H1 (cell line): ENCODE data around the gene IL21R. TPM values are rescaled to one million over a fixed set of nuclear protein-coding genes. Genes with fewer than 3 reads are reported as not detected.

Experiments
- CTCF ChIA-PET: fragments of 300-600 bp; sonication (Branson Sonifier 250); formaldehyde crosslinking; loops from one replicate; lab custom pipeline; 2021; ENCODE audit not compliant: partially characterized antibody; lab: Charles Lee
- POLR2A ChIA-PET: fragments of 300-600 bp; sonication (Branson Sonifier 250); formaldehyde crosslinking; loops from one replicate; lab custom pipeline; 2021; ENCODE audit warnings: inconsistent platforms; ENCODE audit not compliant: partially characterized antibody; lab: Charles Lee
- DNase-seq, 2 experiments: peaks; one replicate each; pipeline versions ENCODE4 v3.0.0 to v3.0.0-alpha.2; 2010 to 2022; ENCODE audit warnings: low spot score in 2 of 2, low read depth in 1 of 2, mixed read lengths in 1 of 2
- FAIRE-seq: peaks from 2 replicates; lab custom pipeline; 2011; peaks lifted over from hg19 to GRCh38; lab: Jason Lieb, UNC
- H2AFZ ChIP-seq: 2 replicates; pipeline ENCODE4 v1.8.1; 2012; ENCODE audit warnings: low read length, inconsistent platforms
- H2AK5ac ChIP-seq: 2 replicates; pipeline ENCODE4 v1.6.1; 2013; ENCODE audit warnings: low read depth, low read length
- H2BK120ac ChIP-seq: replicated peaks from 2 replicates; pipeline ENCODE3; 2013; ENCODE audit warnings: low read depth, low read length, inconsistent platforms
- H2BK12ac ChIP-seq: 2 replicates; pipeline ENCODE4 v1.6.1; 2013; ENCODE audit warnings: low read depth, low read length
- H2BK15ac ChIP-seq: 2 replicates; pipeline ENCODE4 v1.6.1; 2013; ENCODE audit warnings: low read length
- H2BK20ac ChIP-seq: 2 replicates; pipeline ENCODE4 v1.6.1; 2013; ENCODE audit warnings: low read length
- H2BK5ac ChIP-seq: 2 replicates; pipeline ENCODE4 v1.6.1; 2013; ENCODE audit warnings: low read depth, low read length
- H3K14ac ChIP-seq: 2 replicates; pipeline ENCODE4 v1.6.1; 2013; ENCODE audit warnings: inconsistent platforms; ENCODE audit not compliant: insufficient read length
- H3K18ac ChIP-seq: 2 replicates; pipeline ENCODE4 v1.6.1; 2013; ENCODE audit warnings: low read length; ENCODE audit errors: extremely low read depth
- H3K23ac ChIP-seq: 2 replicates; pipeline ENCODE4 v1.6.1; 2013; ENCODE audit warnings: inconsistent platforms; ENCODE audit not compliant: insufficient read length
- H3K23me2 ChIP-seq: 2 replicates; pipeline ENCODE4 v1.6.1; 2013; ENCODE audit warnings: low read depth, low read length
- H3K27ac ChIP-seq: 2 replicates; pipeline ENCODE4 v1.6.1; 2011; ENCODE audit warnings: low read depth, low read length, inconsistent platforms
- H3K27me3 ChIP-seq, 4 experiments: replicated peaks in 1 of 4; 1 replicate in 1 of 4; 2 replicates in 3 of 4; pipeline versions ENCODE4 v1.6.1 to v1.8.1; 2011 to 2013; ENCODE audit warnings: low read length in 3 of 4, mild to moderate bottlenecking in 3 of 4, inconsistent platforms in 2 of 4, mixed read lengths in 2 of 4, moderate library complexity in 1 of 4; ENCODE audit not compliant: control insufficient read depth in 3 of 4, insufficient read depth in 3 of 4; ENCODE audit errors: extremely low read depth in 1 of 4
- H3K36me3 ChIP-seq, 4 experiments: 2 replicates each; pipeline versions ENCODE4 v1.6.1 to v1.8.1; 2011 to 2013; ENCODE audit warnings: mild to moderate bottlenecking in 4 of 4, low read length in 3 of 4, moderate library complexity in 2 of 4, control low read depth in 1 of 4, inconsistent platforms in 1 of 4; ENCODE audit not compliant: insufficient read depth in 4 of 4, control insufficient read depth in 2 of 4
- H3K4ac ChIP-seq: replicated peaks from 2 replicates; pipeline ENCODE3; 2013; ENCODE audit warnings: low read length, low read depth, mixed read lengths, inconsistent platforms; ENCODE audit not compliant: insufficient read length
- H3K4me1 ChIP-seq, 4 experiments: replicated peaks in 1 of 4; 1 replicate in 1 of 4; 2 replicates in 3 of 4; pipeline versions ENCODE4 v1.6.1 to v1.8.1; 2011 to 2013; ENCODE audit warnings: low read length in 3 of 4, inconsistent platforms in 2 of 4, mixed read lengths in 1 of 4; ENCODE audit not compliant: insufficient read depth in 4 of 4, control insufficient read depth in 3 of 4
- H3K4me2 ChIP-seq, 2 experiments: 2 replicates each; pipeline versions ENCODE4 v1.6.1 to v1.8.1; 2011 to 2013; ENCODE audit warnings: low read depth in 2 of 2, low read length in 2 of 2, control low read depth in 1 of 2, inconsistent platforms in 1 of 2, mild to moderate bottlenecking in 1 of 2; ENCODE audit not compliant: insufficient read depth in 1 of 2
- H3K4me3 ChIP-seq, 4 experiments: fragments of 200-600, 300-600 bp in 1 of 4; sonication (generic), shearing (Covaris generic), sonication (Bioruptor Twin) in 1 of 4; 2 replicates each; pipeline versions ENCODE4 v1.5.1 to v1.8.1; 2011 to 2016; ENCODE audit warnings: low read length in 4 of 4, low read depth in 3 of 4, control low read depth in 2 of 4, inconsistent platforms in 2 of 4, mild to moderate bottlenecking in 2 of 4, mixed read lengths in 1 of 4, moderate library complexity in 1 of 4; ENCODE audit not compliant: insufficient read depth in 2 of 4; ENCODE audit errors: extremely low read depth in 1 of 4
- H3K56ac ChIP-seq: replicated peaks from 2 replicates; pipeline ENCODE3; 2013; ENCODE audit warnings: low read depth, mild to moderate bottlenecking, mixed read lengths, low read length, inconsistent platforms; ENCODE audit not compliant: insufficient read length
- H3K79me1 ChIP-seq: 2 replicates; pipeline ENCODE4 v1.6.1; 2013; ENCODE audit warnings: low read depth, low read length, control low read depth
- H3K79me2 ChIP-seq, 2 experiments: 2 replicates each; pipeline versions ENCODE4 v1.6.1 to v1.8.1; 2012 to 2013; ENCODE audit warnings: low read length in 2 of 2, mild to moderate bottlenecking in 2 of 2, inconsistent platforms in 1 of 2; ENCODE audit not compliant: insufficient read depth in 2 of 2, control insufficient read depth in 1 of 2
- H3K9ac ChIP-seq, 4 experiments: replicated peaks in 1 of 4; 1 replicate in 1 of 4; 2 replicates in 3 of 4; pipeline versions ENCODE4 v1.6.1 to v1.8.1; 2011 to 2013; ENCODE audit warnings: low read depth in 3 of 4, low read length in 3 of 4, control low read depth in 2 of 4, mild to moderate bottlenecking in 2 of 4, moderate library complexity in 2 of 4, inconsistent platforms in 1 of 4; ENCODE audit errors: extremely low read depth in 1 of 4
- H3K9me3 ChIP-seq, 2 experiments: 2 replicates each; pipeline versions ENCODE4 v1.6.1 to v1.8.1; 2012 to 2013; ENCODE audit warnings: mild to moderate bottlenecking in 2 of 2, moderate library complexity in 2 of 2, control low read depth in 1 of 2, inconsistent platforms in 1 of 2, low read depth in 1 of 2, low read length in 1 of 2, mixed read lengths in 1 of 2; ENCODE audit not compliant: insufficient read depth in 2 of 2
- H4K20me1 ChIP-seq, 2 experiments: replicated peaks in 1 of 2; 2 replicates each; pipeline versions ENCODE3 to v1.8.1; 2011 to 2013; ENCODE audit warnings: inconsistent platforms in 2 of 2, low read length in 2 of 2, mild to moderate bottlenecking in 1 of 2; ENCODE audit not compliant: insufficient read depth in 2 of 2, control insufficient read depth in 1 of 2
- H4K5ac ChIP-seq: 2 replicates; pipeline ENCODE4 v1.6.1; 2013; ENCODE audit warnings: low read length, low read depth, mixed read lengths, inconsistent platforms; ENCODE audit not compliant: insufficient read length
- H4K8ac ChIP-seq: 2 replicates; pipeline ENCODE4 v1.8.0; 2013; ENCODE audit warnings: mild to moderate bottlenecking, moderate library complexity, low read length, inconsistent platforms; ENCODE audit not compliant: insufficient read depth; ENCODE audit errors: extremely low read depth
- H4K91ac ChIP-seq: replicated peaks from 2 replicates; pipeline ENCODE3; 2013; ENCODE audit warnings: low read length, mixed read lengths, inconsistent platforms; ENCODE audit not compliant: insufficient read length
- ASH2L ChIP-seq: fragments of 200-600, 300-600 bp; sonication (generic); IDR thresholded peaks from one replicate; pipeline ENCODE4 v1.7.1; 2017; ENCODE audit warnings: low read length
- CREB1 ChIP-seq: IDR thresholded peaks from 2 replicates; pipeline ENCODE4 v1.6.1; 2012; ENCODE audit warnings: inconsistent platforms
- EZH2 ChIP-seq: fragments of 200-600 bp; sonication (generic); IDR thresholded peaks from 2 replicates; pipeline ENCODE4 v1.7.1; 2012; ENCODE audit warnings: low read depth, mild to moderate bottlenecking, moderate library complexity, low read length, inconsistent platforms; ENCODE audit not compliant: severe bottlenecking
- KDM4A ChIP-seq: IDR thresholded peaks from one replicate; pipeline ENCODE4 v1.7.1; 2012; ENCODE audit warnings: low read depth, mild to moderate bottlenecking, moderate library complexity, low read length, inconsistent platforms; ENCODE audit not compliant: severe bottlenecking
- MAFK ChIP-seq: IDR thresholded peaks from 2 replicates; pipeline ENCODE4 v1.6.1; 2012; ENCODE audit warnings: low read depth, mild to moderate bottlenecking, improper control_type of control experiment, low read length
- PHF8 ChIP-seq: fragments of 200-600 bp; sonication (generic); conservative IDR thresholded peaks from 2 replicates; pipeline ENCODE4 v1.7.1; 2012; ENCODE audit warnings: low read depth, mild to moderate bottlenecking, inconsistent platforms, low read length, moderate library complexity
- POU5F1 ChIP-seq: IDR thresholded peaks from 2 replicates; pipeline ENCODE4 v1.6.1; 2011; ENCODE audit warnings: low read depth, mild to moderate bottlenecking, low read length, moderate library complexity
- RBBP5 ChIP-seq: IDR thresholded peaks from 2 replicates; pipeline ENCODE4 v1.7.1; 2012; ENCODE audit warnings: low read depth, mild to moderate bottlenecking, inconsistent platforms, low read length, moderate library complexity, borderline replicate concordance
- SAP30 ChIP-seq: fragments of 300-600 bp; sonication (generic); IDR thresholded peaks from 2 replicates; pipeline ENCODE4 v1.7.1; 2012; ENCODE audit warnings: low read length, moderate library complexity, mild to moderate bottlenecking, inconsistent platforms; ENCODE audit not compliant: insufficient read depth, insufficient replicate concordance
- TAF1 ChIP-seq: IDR thresholded peaks from 2 replicates; pipeline ENCODE4 v1.6.1; 2011; ENCODE audit warnings: mild to moderate bottlenecking, low read depth, low read length
- TEAD4 ChIP-seq: IDR thresholded peaks from 2 replicates; pipeline ENCODE4 v1.6.1; 2012; ENCODE audit warnings: low read depth, low read length, inconsistent platforms, mixed read lengths
- WGBS, 2 experiments: shearing (Covaris generic) in 1 of 2; methylation state at CpG; one replicate each; pipeline versions ENCODE4 v1.1.6 to v1.1.7; 2013 to 2015; ENCODE audit warnings: low lambda C conversion rate in 2 of 2, mixed read lengths in 2 of 2, inconsistent platforms in 1 of 2, low coverage in 1 of 2, missing lambda C conversion rate in 1 of 2; ENCODE audit not compliant: insufficient replicate concordance in 2 of 2, insufficient coverage in 1 of 2, insufficient read length in 1 of 2; ENCODE audit errors: extremely low coverage in 1 of 2, missing lambda C conversion rate in 1 of 2; 5-methylcytosine and 5-hydroxymethylcytosine counted together
- polyA plus RNA-seq, 7 experiments: library from polyadenylated mRNA; depleted of rRNA in 3 of 7; stranded (reverse) in 5 of 7; unstranded in 2 of 7; fragments of >200 nt in 5 of 7; fragments of 200-250 nt in 2 of 7; gene quantifications; 1 replicate in 5 of 7; 2 replicates in 1 of 7; 4 replicates in 1 of 7; pipeline versions ENCODE4 v1.2.1 to v1.2.3, GENCODE V29; 2011 to 2013; ENCODE audit warnings: missing spikeins in 2 of 7, mixed read lengths in 2 of 7
- total RNA-seq: library from RNA; stranded (reverse); fragmentation: NEBNext Ultra II Directional; extraction: Animal tissue kit (Norgen Biotek cat#: 25700); gene quantifications from 2 replicates; pipeline ENCODE4 v1.2.1, GENCODE V29; 2021
- TF ChIP-seq, protein P1 (sequence below): IDR thresholded peaks from 2 replicates; pipeline ENCODE4 v1.6.1; 2012; ENCODE audit warnings: inconsistent platforms
- TF ChIP-seq, protein P2 (sequence below): IDR thresholded peaks from 2 replicates; pipeline ENCODE4 v1.6.1; 2012; ENCODE audit warnings: inconsistent platforms

The IL21R gene
- total and polyA plus RNA-seq, 2 of the 8 experiments (the other 6 are each of a cell fraction or from before 2014, with no cell fraction given): 0.34 to 0.70 TPM

DNA sequence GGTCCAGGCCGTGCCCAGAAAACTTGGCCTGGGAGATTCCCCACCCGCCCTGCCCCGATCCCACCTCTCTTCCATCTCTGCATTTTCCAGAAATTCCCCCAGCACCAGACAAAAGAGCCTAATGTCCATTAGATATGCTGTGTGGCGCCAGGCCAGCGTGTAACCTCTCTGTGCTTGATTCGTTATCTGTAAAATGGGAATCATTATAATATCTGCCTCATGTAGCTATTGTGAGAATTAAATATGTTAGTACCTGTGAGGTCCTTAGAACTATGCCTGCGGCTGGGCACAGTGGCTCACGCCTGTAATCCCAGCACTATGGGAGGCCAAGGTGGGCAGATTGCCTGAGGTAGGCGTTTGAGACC, 33.6 kb upstream of the IL21R start:
- Histone ChIP-seq H4K20me1 (no peaks in the 10 kb centered on the region), H3K79me2 (no peaks in the 10 kb centered on the region), H3K79me1 (no peaks in the 10 kb centered on the region), H2BK5ac (no peak overlapping the region), H3K27me3 (no peaks in the 10 kb centered on the region), H3K23ac (no peak overlapping the region), H3K27ac (no peak overlapping the region), H3K9ac (no peak overlapping the region), H3K4me3 (no peak overlapping the region), H2AFZ (no peak overlapping the region), H2BK15ac (no peak overlapping the region), H3K4ac (no peak overlapping the region), H3K56ac (no peak overlapping the region), H2AK5ac (no peak overlapping the region), H3K18ac (no peak overlapping the region), H3K4me1 (no peaks in the 10 kb centered on the region; a peak in 3 of 7 replicates), H4K5ac (no peak overlapping the region), H4K91ac (no peak overlapping the region), H2BK120ac (no peak overlapping the region), H2BK20ac (no peak overlapping the region), H3K4me2 (no peak overlapping the region), H2BK12ac (no peak overlapping the region), H3K36me3 (peaks cover 0 to 3% (median 1%) of the 10 kb centered on the region in 4 experiments; a peak in 2 of 8 replicates), H4K8ac (no peak overlapping the region), H3K14ac (no peak overlapping the region), H3K23me2 (no peaks in the 10 kb centered on the region), H3K9me3 (no peaks in the 10 kb centered on the region)
- WGBS, 2 experiments: 59% methylated on average over 9 of the region's 9 CpGs; no CpG with 5 or more reads in 1 of the 2 experiments
- DNase-seq (no peak), FAIRE-seq (no peak)
- ChIA-PET POLR2A (interaction anchor here (0.7 kb wide), 1 partner anchor 127 kb away, joined by 3 read pairs; no protein-coding TSS in a partner anchor), CTCF (interaction anchor here (0.6 to 8.6 kb wide), 49 partner anchors 8 to 433 kb away, joined by 3 to 241 read pairs (median 4); no protein-coding TSS in a partner anchor)
- TF ChIP-seq ASH2L (no peak), RBBP5 (no peak), EZH2 (no peak), MAFK (no peak), SAP30 (no peak), PHF8 (no peak), POU5F1 (no peak), KDM4A (no peak), TAF1 (no peak), TEAD4 (no peak), CREB1 (no peak)
- TF ChIP-seq, protein P1, sequence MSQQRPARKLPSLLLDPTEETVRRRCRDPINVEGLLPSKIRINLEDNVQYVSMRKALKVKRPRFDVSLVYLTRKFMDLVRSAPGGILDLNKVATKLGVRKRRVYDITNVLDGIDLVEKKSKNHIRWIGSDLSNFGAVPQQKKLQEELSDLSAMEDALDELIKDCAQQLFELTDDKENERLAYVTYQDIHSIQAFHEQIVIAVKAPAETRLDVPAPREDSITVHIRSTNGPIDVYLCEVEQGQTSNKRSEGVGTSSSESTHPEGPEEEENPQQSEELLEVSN: no peak
- TF ChIP-seq, protein P2, sequence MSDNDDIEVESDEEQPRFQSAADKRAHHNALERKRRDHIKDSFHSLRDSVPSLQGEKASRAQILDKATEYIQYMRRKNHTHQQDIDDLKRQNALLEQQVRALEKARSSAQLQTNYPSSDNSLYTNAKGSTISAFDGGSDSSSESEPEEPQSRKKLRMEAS: no peak
